Upper lobe of right lung (tissue), 1 donor: Measurements from ENCODE around the gene FAM174C. TPM values are rescaled to one million over a fixed set of nuclear protein-coding genes. Genes with fewer than 3 reads are reported as not detected.

ENCODE experiments used
- ATAC-seq: fragments of 200-7000 bp; cut with Tn5 transposase; one replicate; pipeline ENCODE4 v1.9.1; 2020; ENCODE audit warnings: mild to moderate bottlenecking, moderate library complexity
- DNase-seq: peaks from one replicate; pipeline ENCODE4 v3.0.0-alpha.2; 2020
- H3K27ac ChIP-seq: fragments of 200-600 bp; one replicate; pipeline ENCODE4 v1.8.0; 2022
- H3K27me3 ChIP-seq: fragments of 200-600 bp; one replicate; pipeline ENCODE4 v1.8.0; 2022; ENCODE audit warnings: mild to moderate bottlenecking
- H3K36me3 ChIP-seq: fragments of 200-600 bp; one replicate; pipeline ENCODE4 v1.8.0; 2022
- H3K4me1 ChIP-seq: fragments of 200-600 bp; one replicate; pipeline ENCODE4 v1.8.0; 2022
- H3K4me3 ChIP-seq: fragments of 200-600 bp; one replicate; pipeline ENCODE4 v1.8.0; 2022; ENCODE audit warnings: mild to moderate bottlenecking
- H3K9me3 ChIP-seq: fragments of 200-600 bp; one replicate; pipeline ENCODE4 v1.8.0; 2022
- CTCF ChIP-seq: fragments of 200-600 bp; IDR thresholded peaks from one replicate; pipeline ENCODE4 v1.8.0; 2022; ENCODE audit warnings: antibody characterized with exemption
- intact Hi-C: fragments of 100-400 bp; cut with DNase I; formaldehyde crosslinking; loops from one replicate; pipeline ENCODE4 v1.11.0; 2022
- total RNA-seq: library from RNA; stranded (reverse); fragmentation: NEBNext Ultra II Directional; extraction: Animal tissue kit (Norgen Biotek cat#: 25700); gene quantifications from one replicate; pipeline ENCODE4 v1.2.1, GENCODE V29; 2021
- donor health status: DM: no; HTN: yes; CAD: no; lungs with severe emphysema.

FAM174C gene
- total RNA-seq, 1 donor from 2014 or later = 41.4 TPM

DNA sequence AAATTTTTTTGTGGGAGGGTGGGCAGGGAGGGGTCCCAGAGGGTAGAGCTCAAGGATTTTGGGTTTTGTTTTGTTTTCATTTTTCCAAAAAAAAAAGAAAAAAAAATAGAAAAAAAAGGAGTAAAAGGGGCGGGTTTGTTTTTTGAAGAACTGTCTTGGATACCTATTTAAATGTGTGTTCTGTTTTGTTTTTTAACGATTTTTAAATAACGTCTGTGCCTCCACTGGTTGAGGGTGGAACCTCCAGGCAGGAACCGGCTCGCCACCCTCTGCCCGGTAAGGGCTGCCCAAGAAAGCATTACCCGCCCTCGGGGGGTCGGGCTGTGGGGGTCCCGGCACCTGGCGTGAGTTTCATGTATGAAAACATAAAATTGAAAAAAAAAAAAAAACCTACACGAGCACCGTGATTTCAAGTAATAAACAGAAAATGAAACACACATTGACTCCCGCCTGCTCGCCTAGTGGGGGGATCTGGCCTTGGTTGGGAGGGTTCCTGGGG, 16.6 kb upstream of the FAM174C start:
- Histone ChIP-seq H3K27ac (peak overlapping the region; percentile 95), H3K4me3 (peak overlapping the region; percentile 31), H3K4me1 (peaks cover 81% of the 10 kb centered on the region), H3K9me3 (no peaks in the 10 kb centered on the region), H3K36me3 (peaks cover 46% of the 10 kb centered on the region), H3K27me3 (no peaks in the 10 kb centered on the region)
- intact Hi-C loops = no loop called here
- ATAC-seq (no peak), DNase-seq (no peak)
- TF ChIP-seq CTCF = no peak

DNA sequence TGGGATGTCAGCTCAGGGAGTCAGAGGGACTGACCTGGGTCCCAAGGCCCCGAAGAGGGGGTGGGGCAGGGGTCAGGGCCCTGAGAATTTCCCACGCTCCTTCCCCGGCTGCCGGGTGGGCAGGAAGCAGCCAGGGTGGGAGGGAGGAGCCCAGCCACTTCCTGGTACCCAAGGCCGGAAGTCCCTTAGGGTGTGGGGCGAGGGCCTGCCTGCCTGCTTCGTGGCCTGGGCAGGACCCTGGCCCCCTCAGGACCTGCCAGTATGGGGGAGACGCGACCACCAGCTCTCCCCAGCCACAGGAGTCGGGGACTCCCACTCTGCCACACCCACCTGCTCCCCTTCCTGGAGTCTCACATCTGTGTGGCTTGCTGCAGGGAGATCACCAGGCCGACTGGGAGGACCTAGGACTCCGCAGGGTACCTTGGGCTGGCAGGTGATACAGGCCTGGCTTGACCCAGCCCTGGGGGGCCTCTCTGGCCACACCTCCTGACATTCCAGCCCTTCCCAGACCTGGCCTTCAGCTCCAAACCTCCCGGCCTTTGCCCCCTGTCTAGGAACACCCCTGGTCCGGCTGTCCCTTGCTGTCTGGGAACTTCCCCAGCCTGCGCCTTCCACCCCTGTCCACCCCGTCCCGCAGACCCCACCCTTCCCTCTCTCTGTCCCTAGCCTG, 16.0 kb upstream of the FAM174C start:
- ATAC-seq (peak; percentile 20), DNase-seq (peak; percentile 88)
- no peak for TF ChIP-seq CTCF
- H3K27me3 ChIP-seq = no peaks in the 10 kb centered on the region
- peak overlapping the region; percentile 31 for H3K4me3 ChIP-seq
- H3K36me3 ChIP-seq = peaks cover 40% of the 10 kb centered on the region
- H3K9me3 ChIP-seq = no peaks in the 10 kb centered on the region
- intact Hi-C loops = no loop called here
- peak overlapping the region; percentile 95 for H3K27ac ChIP-seq
- peaks cover 75% of the 10 kb centered on the region for H3K4me1 ChIP-seq

DNA sequence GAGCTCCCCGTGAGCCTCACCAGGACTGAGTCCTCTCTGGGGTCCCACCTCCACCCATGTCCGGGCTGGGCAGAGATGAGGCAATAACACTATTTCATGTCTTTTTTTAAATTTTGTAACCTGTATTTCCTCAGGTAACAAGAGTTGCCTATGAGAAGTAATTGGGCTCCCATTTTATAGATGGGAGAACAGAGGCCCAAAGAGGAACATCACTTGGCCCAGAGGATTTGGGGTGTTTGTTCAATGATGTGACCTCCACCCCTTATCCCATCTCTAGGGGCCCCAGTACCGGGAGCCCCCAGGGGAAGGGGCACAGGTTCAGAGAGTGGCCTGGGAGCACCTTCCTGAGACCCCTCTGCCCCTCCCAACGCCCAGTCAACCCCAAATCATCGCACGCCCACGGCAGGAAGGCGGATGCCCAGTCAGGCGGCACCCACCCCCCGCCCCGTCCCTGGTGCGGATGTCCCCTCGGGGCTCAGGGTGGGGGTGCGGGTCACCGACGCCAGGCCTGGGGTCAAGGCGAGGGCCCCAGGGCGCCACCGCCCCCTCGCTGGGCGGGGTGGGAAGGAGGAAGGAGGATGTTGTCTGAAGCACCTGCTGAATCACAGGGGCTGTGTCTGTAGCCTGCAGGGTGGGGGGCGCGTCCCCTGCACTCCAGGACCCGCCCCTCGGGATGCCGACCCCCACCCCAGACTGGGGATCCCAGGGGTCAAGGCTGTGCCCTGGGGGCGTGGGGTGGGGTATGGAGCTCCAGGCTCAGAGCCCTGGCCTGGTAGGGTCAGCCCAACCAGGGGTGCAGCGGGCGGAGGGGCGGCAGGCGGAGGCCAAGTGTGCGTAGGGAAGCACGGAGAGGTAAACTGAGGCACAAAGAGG, 15.2 kb upstream of the FAM174C start:
- Histone ChIP-seq H3K27ac (peak overlapping the region; percentile 95), H3K4me3 (peak overlapping the region; percentile 76), H3K36me3 (peaks cover 32% of the 10 kb centered on the region), H3K4me1 (peaks cover 71% of the 10 kb centered on the region), H3K27me3 (no peaks in the 10 kb centered on the region), H3K9me3 (no peaks in the 10 kb centered on the region)
- DNase-seq (peak; percentile 82), ATAC-seq (peak; percentile 0)
- no peak for TF ChIP-seq CTCF
- intact Hi-C loops = no loop called here

DNA sequence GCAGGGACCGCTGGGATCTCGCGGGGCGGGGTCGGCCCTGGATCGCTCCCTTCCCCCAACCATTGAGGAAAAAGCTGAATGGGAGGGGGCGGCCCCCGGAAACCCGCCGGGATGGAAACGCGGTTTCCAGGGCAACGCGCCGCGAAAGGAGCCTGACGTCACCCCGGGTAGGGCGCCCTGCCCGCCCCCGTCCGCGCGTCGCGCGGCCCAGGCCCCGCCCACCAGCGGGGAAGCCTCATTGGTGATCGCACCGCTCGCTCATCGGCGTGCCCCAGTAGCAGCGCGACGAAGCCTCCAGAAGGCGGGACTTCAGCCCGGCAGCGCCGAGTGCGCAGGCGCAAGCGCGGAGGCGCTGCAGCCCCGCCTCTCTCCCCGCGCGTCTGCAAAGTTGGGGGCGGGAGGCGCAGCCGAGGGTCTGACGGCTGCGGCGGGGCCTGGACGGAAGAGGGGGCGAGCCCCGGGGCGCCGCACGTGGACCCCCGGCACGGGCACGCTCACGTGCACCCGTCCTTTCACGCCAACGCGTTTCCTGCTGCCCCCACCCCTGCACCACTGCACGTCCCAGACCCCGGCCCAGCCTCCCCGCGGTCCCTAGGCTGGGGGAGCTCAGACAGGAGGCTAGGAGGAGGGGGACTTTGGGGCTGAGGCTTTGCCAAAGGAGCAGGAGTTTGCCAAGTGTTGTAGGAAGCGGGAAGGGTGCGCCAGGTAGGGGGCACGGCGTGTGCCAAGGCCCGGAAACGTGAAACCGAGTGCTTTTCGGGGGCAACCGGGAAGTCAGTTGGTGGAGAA, 14.4 kb upstream of the FAM174C start:
- H3K4me1 ChIP-seq = peaks cover 70% of the 10 kb centered on the region
- H3K27ac ChIP-seq = peak overlapping the region; percentile 95
- peak; percentile 6 for TF ChIP-seq CTCF
- peak overlapping the region; percentile 76 for H3K4me3 ChIP-seq
- intact Hi-C loops = no loop called here
- ATAC-seq = peak; percentile 83
- H3K27me3 ChIP-seq = no peaks in the 10 kb centered on the region
- peak; percentile 98 for DNase-seq
- H3K9me3 ChIP-seq = no peaks in the 10 kb centered on the region
- peaks cover 24% of the 10 kb centered on the region for H3K36me3 ChIP-seq

DNA sequence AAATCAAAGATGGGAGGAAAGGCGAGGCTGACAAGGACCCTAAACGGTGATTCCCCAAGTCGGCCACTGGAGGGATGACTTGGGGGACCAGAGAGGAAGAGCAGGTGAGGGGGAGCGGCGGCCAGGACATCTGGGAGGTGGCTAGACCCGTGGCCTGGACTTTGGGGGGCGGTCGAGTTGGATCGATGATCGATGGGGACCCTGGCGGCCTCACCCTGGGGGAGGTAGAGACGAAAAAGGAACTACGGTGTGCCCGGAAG, 13.9 kb upstream of the FAM174C start:
- peak overlapping the region; percentile 95 for H3K27ac ChIP-seq
- peaks cover 72% of the 10 kb centered on the region for H3K4me1 ChIP-seq
- no peaks in the 10 kb centered on the region for H3K9me3 ChIP-seq
- H3K36me3 ChIP-seq = peaks cover 19% of the 10 kb centered on the region
- H3K27me3 ChIP-seq = no peaks in the 10 kb centered on the region
- peak; percentile 73 for DNase-seq
- ATAC-seq = no peak
- TF ChIP-seq CTCF = no peak
- intact Hi-C loops = no loop called here
- H3K4me3 ChIP-seq = peak overlapping the region; percentile 76
